GM21526 (cell line): ENCODE results near the gene ANXA6.
A peak's percentile ranks its signal among the peaks of the same experiment; 100 is the strongest.
"Not testable (repeated sequence)": the region's sequence is repeated elsewhere in the genome, so short reads cannot be mapped to it uniquely, and the experiment has no call there.

Experiments used
- ATAC-seq: cut with Tn5 transposase; IDR thresholded peaks from one replicate; pipeline ENCODE4 v1.9.1; 2021; ENCODE audit warnings: moderate library complexity; ENCODE audit not compliant: unreplicated experiment, low FRiP score

ANXA6 gene

DNA sequence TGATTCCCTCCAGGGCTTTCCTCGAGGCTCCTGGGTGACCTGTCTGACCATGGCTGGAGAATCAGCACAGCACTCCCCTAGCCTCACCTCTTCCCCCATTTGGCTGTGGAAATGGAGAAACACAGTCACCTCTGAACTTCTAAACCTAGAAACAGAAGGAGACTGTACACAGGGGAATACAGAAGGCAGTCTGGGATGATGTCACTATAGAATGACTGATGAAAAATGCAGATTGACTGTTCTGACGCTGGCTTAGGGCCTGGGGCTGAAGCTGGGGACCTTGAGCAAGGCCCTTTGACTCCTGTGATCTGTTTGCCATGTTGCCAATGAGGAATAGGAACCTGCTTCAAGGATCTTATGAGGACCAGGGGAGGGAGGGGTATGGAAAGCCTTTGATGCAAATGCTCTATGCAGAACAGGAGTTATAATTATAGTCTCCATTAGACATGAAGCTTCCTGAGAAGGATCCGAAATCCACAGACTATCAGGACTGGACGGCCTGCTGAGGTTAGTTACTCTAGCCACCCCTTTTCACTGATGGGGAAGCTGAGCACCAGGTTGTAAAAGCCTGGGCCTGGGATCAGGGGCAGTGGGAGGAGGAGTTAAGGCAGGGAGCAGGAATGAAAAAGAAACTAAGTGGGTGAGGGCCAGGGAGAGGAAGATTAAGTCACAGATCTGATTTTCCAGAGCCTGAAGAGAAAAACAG is 24.4 kb upstream of the ANXA6 start:
- no peak for ATAC-seq

DNA sequence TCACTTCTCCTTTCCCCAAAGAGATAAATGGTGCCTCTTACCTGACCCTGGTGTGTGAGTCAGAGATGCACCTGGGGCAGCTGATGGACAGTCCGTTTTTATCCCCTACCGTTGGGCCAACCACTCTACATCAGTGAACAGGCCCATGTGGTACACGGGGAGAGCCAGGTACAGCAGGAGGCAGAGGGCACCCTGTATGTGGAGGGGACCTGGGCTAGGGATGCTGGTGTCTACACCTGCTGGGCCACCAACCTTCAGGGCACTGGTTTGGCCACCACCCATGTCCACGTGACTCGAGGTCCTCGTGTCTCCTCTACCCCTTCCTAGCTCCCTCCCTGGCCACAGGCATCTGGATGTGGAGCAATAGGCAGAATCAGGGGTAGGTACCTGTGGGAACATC is 22.7 kb upstream of the ANXA6 start:
- no peak for ATAC-seq

DNA sequence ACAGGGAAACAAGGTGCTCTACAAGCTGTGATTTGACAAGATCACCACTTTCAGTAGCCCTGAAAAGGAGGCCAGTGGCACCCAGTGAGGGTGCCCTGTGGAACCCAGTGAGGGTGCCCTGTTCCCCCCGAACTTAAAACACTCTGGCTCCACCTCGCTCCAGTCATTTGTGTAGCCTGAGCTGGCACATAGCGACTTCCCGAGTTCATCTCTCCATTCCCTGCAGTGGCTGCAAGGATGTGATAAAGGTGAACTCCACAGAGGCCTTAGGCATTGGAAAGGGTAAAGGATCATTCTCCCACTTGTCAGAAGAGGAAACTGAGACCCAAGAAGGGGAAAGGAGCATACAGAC is 21.9 kb upstream of the ANXA6 start:
- no peak for ATAC-seq

DNA sequence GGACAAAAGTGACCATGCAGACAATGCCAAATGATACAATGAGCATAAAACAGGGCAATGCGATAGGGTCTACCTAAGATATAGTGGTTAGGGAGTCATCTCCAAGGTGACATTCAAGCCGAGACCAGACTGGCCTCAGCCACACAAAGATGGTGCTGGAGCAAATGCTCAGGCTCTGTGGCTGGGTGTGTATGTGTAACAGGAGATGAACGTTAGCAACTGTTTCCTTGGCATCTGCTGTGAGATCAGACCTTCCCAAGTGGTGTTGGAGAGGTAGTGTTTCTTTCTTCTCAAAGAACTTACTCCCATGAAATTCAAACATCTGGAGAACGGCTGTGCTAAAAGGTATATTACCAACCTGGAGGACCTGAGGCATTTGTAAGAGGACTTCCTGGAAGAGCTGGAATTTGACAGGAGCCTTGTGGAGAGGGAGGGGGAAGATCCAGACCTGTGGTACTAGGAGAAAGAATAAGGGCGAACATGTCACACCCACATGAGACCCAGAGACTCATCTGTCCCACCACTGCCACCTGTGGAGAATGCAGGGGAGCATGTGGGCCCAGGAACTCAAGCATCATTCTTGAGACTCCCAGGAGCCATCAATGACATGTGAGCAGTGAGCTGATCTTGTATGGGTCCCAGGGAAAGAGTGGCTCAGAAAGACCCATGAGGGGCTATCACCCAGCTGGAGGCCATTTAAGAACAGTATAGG is 21.4 kb upstream of the ANXA6 start:
- ATAC-seq, result no peak

DNA sequence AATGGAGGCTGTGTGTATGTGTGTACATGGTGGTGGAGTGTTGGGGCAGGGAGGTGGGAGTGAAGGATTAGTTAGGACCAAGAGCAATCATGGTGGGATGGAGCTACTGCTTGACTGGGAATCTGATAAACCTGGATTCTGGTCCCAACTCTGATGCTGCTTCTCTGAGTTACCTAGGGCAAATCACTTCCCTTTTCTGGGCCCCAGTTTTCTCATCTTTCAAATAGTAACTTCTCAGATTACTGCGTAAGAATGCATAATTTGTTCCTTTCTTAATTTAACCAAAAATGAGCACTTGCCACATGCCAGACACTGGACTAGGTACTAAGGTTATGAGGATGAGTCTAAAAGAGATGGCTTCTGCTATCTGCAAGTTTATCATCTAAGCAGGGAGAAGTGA is 20.8 kb upstream of the ANXA6 start:
- no peak for ATAC-seq

DNA sequence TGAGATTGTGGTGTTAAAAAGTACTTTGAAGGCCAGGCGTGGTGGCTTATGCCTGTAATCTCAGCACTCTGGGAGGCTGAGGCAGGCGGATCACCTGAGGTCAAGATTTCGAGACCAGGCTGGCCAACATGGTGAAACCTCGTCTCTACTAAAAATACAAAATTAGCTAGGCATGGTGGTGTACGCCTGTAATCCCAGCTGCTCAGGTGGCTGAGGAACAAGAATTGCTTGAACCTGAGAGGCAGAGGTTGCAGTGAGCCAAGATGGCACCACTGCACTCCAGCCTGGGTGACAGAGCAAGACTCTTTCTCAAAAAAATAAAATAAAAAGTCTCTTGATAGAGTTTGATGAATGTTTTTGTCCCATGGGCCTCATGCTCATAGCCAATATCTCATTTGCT is 18.7 kb upstream of the ANXA6 start:
- ATAC-seq, result not testable (repeated sequence)

DNA sequence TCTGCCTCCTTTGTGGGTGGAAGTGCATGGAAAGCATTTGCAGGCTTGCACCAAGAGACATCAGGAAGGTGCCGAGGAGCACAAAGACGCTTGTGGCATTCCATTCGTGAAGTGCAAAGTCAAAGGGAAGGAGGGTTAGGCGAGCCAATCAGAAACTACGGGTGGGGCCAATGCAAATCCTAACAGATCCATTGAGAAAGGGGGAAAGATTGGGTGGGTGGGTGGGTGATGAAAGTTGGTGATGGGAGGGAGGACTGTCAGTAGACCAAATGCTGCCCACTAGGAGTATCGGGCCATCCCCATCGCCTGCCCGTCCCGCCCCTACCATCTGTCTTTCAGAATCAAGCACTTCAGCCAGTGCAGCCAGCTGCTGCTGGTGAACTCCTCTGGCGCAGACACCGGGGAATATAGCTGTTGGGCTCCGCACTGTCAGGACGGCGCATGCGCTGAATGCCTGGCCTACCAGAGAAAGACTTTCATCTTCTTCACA is 17.1 kb upstream of the ANXA6 start:
- ATAC-seq, result no peak

GRCh38 chr5:151173711-151174611 is 16.4 kb upstream of the ANXA6 start:
- no peak for ATAC-seq

- ATAC-seq, result no peak
Measured at GRCh38 chr5:151171529-151171928, 13.9 kb upstream of the ANXA6 start.

- no peak for ATAC-seq
Measured at GRCh38 chr5:151168602-151169344, 11.2 kb upstream of the ANXA6 start.

DNA sequence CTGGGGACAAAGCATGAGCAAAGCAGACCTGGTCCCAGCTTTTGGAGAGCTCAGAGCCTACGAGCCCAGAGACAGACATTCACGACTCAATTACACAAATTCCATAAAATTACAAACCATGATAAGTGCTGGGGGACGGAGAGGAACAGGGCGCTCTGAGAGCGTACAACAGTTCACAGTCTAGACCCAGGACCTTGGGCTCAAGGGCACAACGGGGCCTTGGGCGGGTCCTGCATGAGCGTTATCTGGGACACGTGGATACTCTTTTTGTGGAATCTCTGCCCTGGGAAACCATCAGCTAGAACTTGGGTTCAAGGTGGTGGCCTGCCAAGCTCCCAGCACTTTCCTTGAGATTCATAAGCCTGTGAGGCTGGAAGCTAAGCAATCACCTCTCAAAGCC is 9.4 kb upstream of the ANXA6 start:
- no peak for ATAC-seq

GRCh38 chr5:151164687-151165392 is 7.3 kb upstream of the ANXA6 start:
- peak; percentile 85 for ATAC-seq

DNA sequence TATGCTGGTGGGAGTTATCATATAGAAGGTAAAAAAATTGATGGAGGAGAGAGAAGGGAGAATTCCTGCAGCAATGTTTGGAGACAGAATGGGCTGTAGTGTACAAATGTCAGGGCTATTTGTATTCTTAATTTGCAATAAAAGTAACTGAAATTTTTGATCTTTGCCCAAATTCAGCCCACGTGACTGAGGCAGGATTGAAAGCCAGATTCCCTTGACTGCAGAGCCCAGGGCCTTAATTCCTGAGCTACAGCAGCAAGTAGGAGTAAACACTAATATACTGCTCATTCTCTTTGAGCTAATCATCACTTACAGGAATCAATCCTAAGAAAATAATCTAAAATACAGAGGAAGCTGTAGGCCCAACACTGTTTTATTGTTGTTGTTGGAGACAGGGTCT is 5.2 kb upstream of the ANXA6 start:
- no peak for ATAC-seq

DNA sequence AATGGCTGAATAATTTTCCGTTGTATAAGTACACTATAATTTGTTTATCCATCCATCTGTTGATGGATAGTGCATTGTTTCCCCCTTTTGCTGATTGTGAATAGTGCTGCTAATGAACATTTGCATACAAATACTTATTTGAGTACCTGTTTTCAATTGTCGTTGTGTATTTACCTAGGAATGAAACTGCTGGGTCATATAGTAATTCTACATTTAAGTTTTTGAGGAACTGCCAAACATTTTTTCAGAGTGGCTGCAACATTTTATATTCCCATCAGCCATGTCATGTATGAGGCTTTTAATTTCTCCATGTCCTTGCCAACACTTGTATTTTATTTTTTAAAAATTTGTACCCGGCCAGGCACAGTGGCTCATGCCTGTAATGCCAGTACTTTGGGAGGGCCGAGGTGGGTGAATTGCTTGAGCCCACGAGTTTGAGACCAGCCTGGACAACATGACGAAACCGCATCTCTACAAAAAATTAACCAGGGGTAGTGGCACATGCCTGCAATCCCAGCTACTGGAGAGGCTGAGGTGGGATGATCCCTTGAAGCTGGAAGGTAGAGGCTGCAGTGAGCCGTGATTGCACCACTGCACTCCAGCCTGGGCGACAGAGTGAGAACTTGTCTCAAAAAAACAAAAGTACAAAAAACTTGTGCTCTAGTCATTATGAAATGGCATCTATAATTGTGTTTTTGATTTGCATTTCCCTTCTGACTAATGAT is 2.2 kb upstream of the ANXA6 start:
- no peak for ATAC-seq

DNA sequence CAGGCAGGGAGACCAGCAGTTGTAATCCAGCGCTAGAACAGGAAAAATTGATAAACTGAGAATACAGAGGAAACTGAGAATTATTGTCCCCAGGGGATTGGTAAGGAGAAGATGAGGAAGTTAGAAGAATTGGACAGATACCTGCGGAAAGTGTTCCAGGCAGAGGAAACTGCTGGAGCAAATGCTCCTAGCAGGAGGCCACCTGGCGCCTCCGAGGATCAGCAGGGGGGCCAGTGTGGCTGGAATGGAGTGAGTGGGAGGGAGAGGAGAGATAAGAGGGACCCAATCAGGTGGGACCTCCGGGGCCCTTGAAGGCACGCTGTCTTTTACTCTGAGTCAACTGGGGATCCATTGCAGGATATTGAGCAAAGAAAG is 695 bp upstream of the ANXA6 start:
- ATAC-seq, result no peak

DNA sequence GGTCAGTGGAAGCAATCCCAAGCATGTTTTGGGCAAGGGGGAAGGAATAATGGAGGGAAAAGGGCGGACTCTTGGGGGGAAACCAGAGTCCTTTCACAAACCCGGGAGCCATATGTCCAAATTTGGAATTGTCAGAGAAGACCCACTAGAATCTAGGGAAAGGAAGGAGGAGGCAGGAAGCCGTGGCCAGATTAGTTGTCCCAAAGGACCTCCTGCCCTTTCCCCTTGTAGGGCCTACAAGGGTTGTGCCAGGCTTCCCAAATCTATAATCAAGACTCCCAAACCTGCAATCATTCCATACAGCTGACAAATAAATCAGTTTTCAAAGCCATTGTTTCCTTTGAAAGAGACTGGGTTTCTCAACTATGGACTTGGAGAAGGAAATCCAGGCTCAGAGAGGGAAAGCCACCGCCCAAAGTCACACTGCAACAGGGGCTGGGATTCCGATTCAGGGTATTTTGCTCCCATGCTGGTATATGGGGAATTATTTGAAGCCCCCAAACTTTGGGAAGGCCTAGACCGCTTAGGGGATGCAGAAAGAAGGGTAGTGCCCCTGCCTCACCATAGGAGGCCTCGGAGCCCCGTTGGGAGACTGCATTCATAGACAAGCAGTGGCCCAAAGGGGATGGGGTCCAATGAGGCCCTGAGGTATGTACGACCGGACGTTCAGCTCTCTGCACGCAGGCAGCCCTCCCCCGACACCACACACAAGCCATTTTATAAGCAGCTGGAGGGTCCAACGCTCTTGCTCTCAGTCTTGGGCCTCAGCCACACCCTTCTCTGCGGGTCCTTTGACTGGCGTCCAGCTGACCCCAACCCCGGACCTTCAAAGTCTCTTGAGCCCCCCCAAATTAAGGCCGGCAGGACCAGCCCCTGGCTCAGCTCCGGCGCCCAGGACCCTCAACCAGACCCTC is 815 bp downstream of the ANXA6 start:
- ATAC-seq, result no peak

DNA sequence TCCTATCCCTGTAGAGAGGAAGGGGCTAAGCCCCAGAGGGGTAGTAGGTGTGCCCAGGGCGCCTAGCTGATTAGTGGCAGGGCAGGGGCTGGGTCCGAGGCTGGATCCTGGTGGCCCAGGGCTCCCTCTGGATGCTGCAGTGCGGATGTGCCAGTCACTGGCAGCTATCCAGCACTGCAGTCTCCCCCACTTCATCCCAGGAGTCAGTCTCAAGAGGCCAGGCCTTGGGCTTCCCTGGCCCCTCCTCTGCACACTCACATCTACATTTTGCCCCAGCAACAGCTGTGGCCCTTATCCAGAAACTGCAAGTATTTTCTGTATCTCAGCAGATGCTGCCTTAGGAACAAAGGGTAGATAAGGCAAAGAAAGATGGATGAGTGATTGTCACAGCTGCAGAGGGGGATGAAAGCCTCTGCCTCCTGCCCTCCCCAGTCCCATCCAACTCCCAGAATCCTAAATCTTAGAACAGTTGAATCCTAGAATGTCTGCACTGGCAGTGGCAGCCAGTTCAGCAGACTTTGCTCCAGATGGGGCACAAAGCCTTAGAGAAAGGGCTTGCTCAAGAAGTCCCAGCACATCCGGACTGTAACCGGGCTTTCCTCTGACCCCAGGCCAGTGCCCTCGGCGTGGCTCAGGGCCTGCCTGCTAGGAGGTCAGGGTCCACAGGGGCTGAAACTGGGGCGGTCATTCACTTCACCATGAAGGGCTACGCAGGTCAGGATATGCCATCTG is 1.6 kb downstream of the ANXA6 start:
- no peak for ATAC-seq
